ENCODE measurements around the gene UPB1.

The UPB1 gene

GRCh38 chr22:24571266-24571665, 76.1 kb downstream of the UPB1 start:
- DNase-seq: no peak

- no peak for DNase-seq
These were observed 81.6 kb downstream of the UPB1 start for GRCh38 chr22:24576778-24577177.

Measured in NCI-H226 (cell line).